ENCODE data around the gene FLNA. TPM values are rescaled to one million over a fixed set of nuclear protein-coding genes. Genes with fewer than 3 reads are reported as not detected.
"Not testable (repeated sequence)": the region's sequence is repeated elsewhere in the genome, so short reads cannot be mapped to it uniquely, and the experiment has no call there.

The FLNA gene
- total RNA-seq, 3 donors from 2014 or later, result 164 to 4,590 (median 513) TPM

DNA sequence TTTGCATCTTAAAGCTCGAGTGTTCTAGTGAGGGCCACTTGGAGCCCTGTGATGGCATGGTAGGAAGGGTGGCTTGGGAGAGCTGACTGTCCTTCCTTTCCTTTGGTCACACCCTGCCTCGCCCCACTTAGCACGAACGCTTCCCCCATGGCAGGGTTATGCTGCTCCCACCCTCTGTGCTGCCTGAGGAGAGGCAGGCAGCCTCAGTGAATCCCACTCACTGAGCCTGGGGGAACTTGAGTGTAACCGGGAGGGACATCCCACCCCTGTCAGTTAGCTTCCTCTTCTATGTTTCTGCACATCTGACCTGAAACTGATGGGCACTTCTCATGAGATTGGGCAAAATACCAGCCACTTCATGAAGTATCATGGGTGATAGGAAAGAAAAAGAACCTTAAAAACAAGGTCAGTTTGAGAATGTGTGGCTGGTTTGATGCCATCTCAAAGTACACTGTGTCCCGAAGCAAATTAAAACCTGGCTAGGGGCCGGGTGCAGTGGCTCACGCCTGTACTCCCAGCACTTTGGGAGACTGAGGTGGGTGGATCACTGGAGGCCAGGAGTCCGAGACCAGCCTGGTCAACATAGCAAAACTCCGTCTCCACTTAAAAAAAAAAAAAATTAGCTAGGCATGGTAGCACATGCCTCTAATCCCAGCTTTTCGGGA is 68.8 kb downstream of the FLNA start:
- H3K4me3 ChIP-seq, result no peak overlapping the region
- H3K9me3 ChIP-seq, result no peaks in the 10 kb centered on the region
- TF ChIP-seq, protein P1, sequence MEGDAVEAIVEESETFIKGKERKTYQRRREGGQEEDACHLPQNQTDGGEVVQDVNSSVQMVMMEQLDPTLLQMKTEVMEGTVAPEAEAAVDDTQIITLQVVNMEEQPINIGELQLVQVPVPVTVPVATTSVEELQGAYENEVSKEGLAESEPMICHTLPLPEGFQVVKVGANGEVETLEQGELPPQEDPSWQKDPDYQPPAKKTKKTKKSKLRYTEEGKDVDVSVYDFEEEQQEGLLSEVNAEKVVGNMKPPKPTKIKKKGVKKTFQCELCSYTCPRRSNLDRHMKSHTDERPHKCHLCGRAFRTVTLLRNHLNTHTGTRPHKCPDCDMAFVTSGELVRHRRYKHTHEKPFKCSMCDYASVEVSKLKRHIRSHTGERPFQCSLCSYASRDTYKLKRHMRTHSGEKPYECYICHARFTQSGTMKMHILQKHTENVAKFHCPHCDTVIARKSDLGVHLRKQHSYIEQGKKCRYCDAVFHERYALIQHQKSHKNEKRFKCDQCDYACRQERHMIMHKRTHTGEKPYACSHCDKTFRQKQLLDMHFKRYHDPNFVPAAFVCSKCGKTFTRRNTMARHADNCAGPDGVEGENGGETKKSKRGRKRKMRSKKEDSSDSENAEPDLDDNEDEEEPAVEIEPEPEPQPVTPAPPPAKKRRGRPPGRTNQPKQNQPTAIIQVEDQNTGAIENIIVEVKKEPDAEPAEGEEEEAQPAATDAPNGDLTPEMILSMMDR (IDR thresholded peaks at IDR 0.05), result no peak
- H3K36me3 ChIP-seq (ENCODE audit: low read depth), result no peaks in the 10 kb centered on the region
- DNase-seq (no peak), ATAC-seq (no peak)
- intact Hi-C loops (cut with DNase I, micrococcal nuclease), result no loop called here
- no peaks in the 10 kb centered on the region for H3K4me1 ChIP-seq (ENCODE audit: low read depth)

DNA sequence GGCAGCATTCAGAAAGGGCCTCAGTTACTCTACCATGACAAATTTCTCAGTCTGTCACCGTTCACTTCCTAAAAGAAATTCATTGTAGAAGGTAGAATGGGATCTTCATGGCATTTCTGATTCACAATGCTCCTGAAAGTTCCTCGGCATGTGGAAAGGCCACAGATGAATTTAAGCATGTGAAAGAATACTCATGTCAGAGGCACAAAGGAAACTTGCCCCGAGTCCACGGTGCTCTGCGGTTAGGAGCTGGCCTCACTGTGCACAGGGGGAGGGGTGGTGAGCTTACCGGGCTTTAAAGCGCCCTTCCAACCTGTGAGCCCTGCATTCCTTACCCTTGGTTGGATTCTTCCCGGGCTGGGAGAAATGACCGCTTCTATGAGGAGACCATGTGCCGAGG is 69.6 kb downstream of the FLNA start:
- intact Hi-C loops (cut with DNase I, micrococcal nuclease), result no loop called here
- ATAC-seq, result no peak

DNA sequence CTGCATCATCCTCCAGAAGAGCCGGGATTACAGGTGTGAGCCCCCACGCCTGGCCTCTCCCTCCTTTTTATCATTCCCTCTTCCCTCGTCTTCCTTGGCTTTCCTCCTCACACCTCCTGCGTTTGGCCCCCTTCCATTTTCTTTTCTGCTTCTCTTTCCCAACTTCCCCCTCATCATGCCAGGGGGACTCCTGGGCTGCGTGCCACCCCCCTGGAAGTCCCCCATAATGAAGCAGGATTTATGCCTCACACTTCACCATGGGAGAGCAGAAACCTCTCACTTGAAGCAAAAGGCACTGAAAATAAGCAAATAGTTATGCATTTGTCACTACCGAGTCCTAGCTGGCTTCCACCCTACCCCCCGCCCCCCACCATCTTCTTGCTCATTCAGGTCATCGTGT is 71.0 kb downstream of the FLNA start:
- H3K4me1 ChIP-seq (ENCODE audit: low read depth), result no peaks in the 10 kb centered on the region
- H3K36me3 ChIP-seq (ENCODE audit: low read depth), result no peaks in the 10 kb centered on the region
- intact Hi-C loops (cut with DNase I, micrococcal nuclease), result no loop called here
- H3K4me3 ChIP-seq, result no peak overlapping the region
- DNase-seq, result no peak
- TF ChIP-seq, protein P1 (IDR thresholded peaks at IDR 0.05), result no peak
- no peak for ATAC-seq
- H3K9me3 ChIP-seq, result no peaks in the 10 kb centered on the region

More for the DNA sequence above, 69.6 kb downstream of the FLNA start:
- Histone ChIP-seq H3K4me1 (ENCODE audit: low read depth) (no peaks in the 10 kb centered on the region), H3K4me3 (no peak overlapping the region), H3K9me3 (no peaks in the 10 kb centered on the region), H3K36me3 (ENCODE audit: low read depth) (no peaks in the 10 kb centered on the region)
- TF ChIP-seq, protein P1 (IDR thresholded peaks at IDR 0.05), result no peak
- DNase-seq, result no peak

DNA sequence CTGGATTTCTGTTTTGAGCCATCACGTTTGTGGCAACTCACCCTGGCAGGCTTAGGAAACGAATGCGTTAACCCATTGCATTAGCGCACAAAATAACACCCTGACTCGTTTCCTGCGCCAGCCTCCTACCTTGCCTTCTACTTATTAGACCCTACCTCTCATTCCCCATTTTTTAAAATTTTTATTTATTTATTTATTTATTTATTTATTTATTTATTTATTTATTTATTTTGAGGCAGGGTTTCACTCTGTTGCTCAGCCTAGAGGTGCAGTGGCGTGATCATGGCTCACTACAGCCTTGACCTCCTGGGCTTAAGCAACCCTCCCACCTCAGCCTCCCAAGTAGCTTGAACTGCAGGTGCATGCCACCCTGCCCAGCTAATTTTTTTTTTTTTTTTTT is 71.4 kb downstream of the FLNA start:
- H3K36me3 ChIP-seq (ENCODE audit: low read depth); DNase-seq; intact Hi-C loops (cut with DNase I, micrococcal nuclease); H3K9me3 ChIP-seq; H3K4me1 ChIP-seq (ENCODE audit: low read depth); ATAC-seq; H3K4me3 ChIP-seq: not testable (repeated sequence)

DNA sequence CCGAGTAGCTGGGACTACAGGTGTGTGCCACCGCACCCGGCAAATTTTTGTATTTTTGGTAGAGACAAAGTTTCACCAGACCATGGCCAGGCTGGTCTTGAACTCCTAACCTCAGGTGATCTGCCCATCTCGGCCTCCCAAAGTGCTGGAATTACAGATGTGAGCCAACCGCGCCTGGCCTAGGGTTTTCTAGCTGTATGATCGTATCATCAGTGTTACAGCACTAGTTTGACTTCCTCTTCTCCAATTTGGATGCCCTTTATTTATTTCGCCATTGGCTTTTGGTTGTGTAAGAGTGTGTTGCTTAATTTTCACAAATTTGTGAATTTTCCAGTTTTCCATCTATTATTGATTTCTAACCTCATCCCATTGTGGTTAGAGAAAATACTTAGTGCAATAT is 73.6 kb downstream of the FLNA start:
- intact Hi-C loops (cut with DNase I, micrococcal nuclease), result no loop called here
- DNase-seq (no peak), ATAC-seq (no peak)
- H3K36me3 ChIP-seq (ENCODE audit: low read depth), result no peaks in the 10 kb centered on the region
- H3K4me1 ChIP-seq (ENCODE audit: low read depth), result no peaks in the 10 kb centered on the region
- no peak overlapping the region for H3K4me3 ChIP-seq
- no peaks in the 10 kb centered on the region for H3K9me3 ChIP-seq
- TF ChIP-seq, protein P1 (IDR thresholded peaks at IDR 0.05), result no peak

Other genes with a start within 250 kb of the FLNA start
- gene OPN1LW, start 230.4 kb downstream of the FLNA start, total RNA-seq, result not detected
- not detected for gene OPN1MW, start 192.0 kb downstream of the FLNA start, total RNA-seq
- not detected for gene OPN1MW2, start 154.9 kb downstream of the FLNA start, total RNA-seq
- gene OPN1MW3, start 117.1 kb downstream of the FLNA start, total RNA-seq, result not detected
- not detected for gene TEX28, start 79.5 kb downstream of the FLNA start, total RNA-seq
- not detected for gene TKTL1, start 78.8 kb downstream of the FLNA start, total RNA-seq
- 10 to 100 TPM; 32.3 to 73.0 (median 41.0) TPM for gene EMD, start 4.7 kb upstream of the FLNA start, total RNA-seq
- gene RPL10, start 23.7 kb upstream of the FLNA start, total RNA-seq, result 1,000 to 10,000 TPM; 2,179 to 2,606 (median 2,424) TPM
- 10 to 100 TPM; 18.1 to 30.8 (median 25.6) TPM for gene DNASE1L1, start 34.6 kb upstream of the FLNA start, total RNA-seq
- gene TAFAZZIN, start 36.9 kb upstream of the FLNA start, total RNA-seq, result 10 to 100 TPM; 38.2 to 44.7 (median 43.2) TPM
- gene ATP6AP1, start 54.0 kb upstream of the FLNA start, total RNA-seq, result 10 to 100 TPM; 78.1 to 95.8 (median 95.2) TPM
- 100 to 1,000 TPM in 1 of 3 donors, 10 to 100 TPM in 2; 67.1 to 117 (median 68.1) TPM for gene GDI1, start 62.5 kb upstream of the FLNA start, total RNA-seq
- gene FAM50A, start 69.5 kb upstream of the FLNA start, total RNA-seq, result 10 to 100 TPM; 46.2 to 65.1 (median 50.5) TPM
- 10 to 100 TPM; 24.8 to 66.1 (median 51.7) TPM for gene PLXNA3, start 83.6 kb upstream of the FLNA start, total RNA-seq
- 10 to 100 TPM; 10.7 to 18.5 (median 13.9) TPM for gene LAGE3, start 104.6 kb upstream of the FLNA start, total RNA-seq
- gene UBL4A, start 112.0 kb upstream of the FLNA start, total RNA-seq, result 10 to 100 TPM; 29.2 to 41.6 (median 32.3) TPM
- gene SLC10A3, start 116.0 kb upstream of the FLNA start, total RNA-seq, result 10 to 100 TPM; 26.2 to 30.6 (median 28.0) TPM
- 10 to 100 TPM; 52.5 to 75.6 (median 64.8) TPM for gene FAM3A, start 141.6 kb upstream of the FLNA start, total RNA-seq
- 10 to 100 TPM; 28.0 to 34.4 (median 33.9) TPM for gene G6PD, start 172.2 kb upstream of the FLNA start, total RNA-seq
- 10 to 100 TPM; 26.7 to 36.3 (median 30.3) TPM for gene IKBKG, start 173.0 kb upstream of the FLNA start, total RNA-seq
- not detected for gene CTAG1A, start 210.5 kb upstream of the FLNA start, total RNA-seq
- not detected for gene CTAG1B, start 244.6 kb upstream of the FLNA start, total RNA-seq